ENCODE data around the gene ABCC9.
"Not testable (repeated sequence)": the region's sequence is repeated elsewhere in the genome, so short reads cannot be mapped to it uniquely, and the experiment has no call there.

ABCC9 gene

GRCh38 chr12:21815306-21816062 lies 125.7 kb downstream of the ABCC9 start:
- no peak for DNase-seq (ENCODE audit: low spot score)

GRCh38 chr12:21814814-21815213 lies 126.4 kb downstream of the ABCC9 start:
- DNase-seq (ENCODE audit: low spot score), result no peak

DNA sequence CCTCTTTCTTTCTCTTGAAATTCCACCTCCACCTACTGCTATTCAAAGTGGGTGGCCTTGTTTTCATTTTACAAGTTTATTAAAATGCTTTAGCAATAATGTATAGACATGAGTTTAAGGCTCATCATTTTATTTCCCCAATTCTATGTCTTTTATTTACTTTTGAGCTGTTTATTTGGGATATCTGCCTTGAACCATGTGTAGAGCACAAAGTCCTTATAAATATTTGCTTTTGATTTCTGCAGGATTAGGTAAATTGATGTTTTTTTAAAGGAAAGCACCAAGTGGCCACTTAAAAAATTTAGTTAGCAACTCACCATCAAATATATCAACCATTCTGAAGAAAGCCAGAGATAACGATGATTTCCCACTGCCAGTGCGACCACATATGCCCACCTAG lies 126.9 kb downstream of the ABCC9 start:
- no peak for DNase-seq (ENCODE audit: low spot score)

- DNase-seq (ENCODE audit: low spot score), result no peak
These were observed 127.5 kb downstream of the ABCC9 start for GRCh38 chr12:21813751-21814150.

DNA sequence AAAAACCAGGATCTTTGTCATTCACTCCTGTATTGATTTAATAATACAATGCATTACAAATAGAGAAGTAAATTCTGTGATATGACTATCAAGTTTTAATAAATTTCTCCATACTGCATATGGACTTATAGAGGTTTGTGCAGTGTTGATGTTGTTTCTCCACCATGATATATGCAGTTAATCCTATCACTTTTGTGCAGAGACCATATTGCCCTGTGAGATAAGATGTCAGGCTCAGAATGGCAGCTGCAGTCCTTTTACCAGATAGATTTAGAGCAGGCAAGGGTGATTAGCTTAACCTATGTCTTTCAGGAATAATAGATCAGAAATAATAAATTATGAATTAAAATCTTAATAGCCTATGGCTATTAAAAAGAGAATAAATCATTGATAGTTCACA lies 128.1 kb downstream of the ABCC9 start:
- no peak for DNase-seq (ENCODE audit: low spot score)

DNA sequence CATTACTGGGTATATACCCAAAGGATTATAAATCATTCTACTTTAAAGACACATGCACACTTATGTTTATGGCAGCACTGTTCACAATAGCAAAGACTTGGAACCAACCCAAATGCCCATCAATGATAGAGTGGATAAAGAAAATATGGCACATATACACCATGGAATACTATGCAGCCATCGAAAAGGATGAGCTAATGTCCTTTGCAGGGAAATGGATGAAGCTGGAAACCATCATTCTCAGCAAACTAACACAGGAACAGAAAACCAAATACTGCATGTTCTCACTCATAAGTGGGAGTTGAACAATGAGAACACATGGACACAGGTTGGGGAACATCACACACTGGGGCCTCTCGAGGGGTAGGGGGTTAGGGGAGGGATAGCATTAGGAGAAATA lies 128.9 kb downstream of the ABCC9 start:
- not testable (repeated sequence) for DNase-seq (ENCODE audit: low spot score)

GRCh38 chr12:21809100-21809499 lies 132.1 kb downstream of the ABCC9 start:
- DNase-seq (ENCODE audit: low spot score), result no peak

- no peak for DNase-seq (ENCODE audit: low spot score)
These were observed 135.0 kb downstream of the ABCC9 start for GRCh38 chr12:21806255-21806654.

GRCh38 chr12:21801522-21802288 lies 139.5 kb downstream of the ABCC9 start:
- no peak for DNase-seq (ENCODE audit: low spot score)

DNA sequence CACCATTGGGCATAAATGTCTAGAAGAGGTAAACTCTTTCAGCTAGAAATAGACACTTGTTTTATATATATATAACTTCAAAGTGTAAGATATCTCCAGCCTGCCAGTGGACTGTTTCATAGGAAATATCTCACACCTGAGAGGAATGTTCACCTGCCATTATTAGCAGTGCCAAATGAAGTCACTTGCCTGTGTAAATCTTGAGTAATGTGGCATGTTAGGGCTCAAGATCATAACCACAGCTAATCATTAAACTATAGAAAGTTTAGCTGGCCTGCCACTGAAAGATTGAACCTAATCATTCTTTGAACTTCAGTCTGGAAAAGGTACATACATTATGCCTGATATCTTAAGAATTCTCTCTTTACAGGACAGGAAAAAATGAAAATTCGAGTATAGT lies 141.2 kb downstream of the ABCC9 start:
- no peak for DNase-seq (ENCODE audit: low spot score)

DNA sequence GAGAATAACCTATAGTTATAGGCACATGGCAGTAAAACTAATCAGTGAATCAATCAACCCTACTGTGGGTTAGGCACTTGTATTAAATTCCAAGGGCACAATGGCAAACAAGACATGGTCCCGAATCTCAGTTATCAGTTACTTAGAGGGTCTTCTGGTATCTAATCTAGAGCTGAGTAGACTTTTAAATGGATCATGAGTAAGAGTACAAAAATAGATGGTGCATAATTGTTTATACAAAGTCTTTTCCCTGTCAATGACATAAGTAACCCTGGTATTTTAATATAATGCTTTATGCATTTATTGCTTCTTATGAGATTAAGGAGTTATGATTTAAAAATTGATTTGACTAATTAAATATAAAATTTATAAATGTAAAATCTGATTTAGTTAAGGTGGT lies 143.7 kb downstream of the ABCC9 start:
- DNase-seq (ENCODE audit: low spot score), result no peak

DNA sequence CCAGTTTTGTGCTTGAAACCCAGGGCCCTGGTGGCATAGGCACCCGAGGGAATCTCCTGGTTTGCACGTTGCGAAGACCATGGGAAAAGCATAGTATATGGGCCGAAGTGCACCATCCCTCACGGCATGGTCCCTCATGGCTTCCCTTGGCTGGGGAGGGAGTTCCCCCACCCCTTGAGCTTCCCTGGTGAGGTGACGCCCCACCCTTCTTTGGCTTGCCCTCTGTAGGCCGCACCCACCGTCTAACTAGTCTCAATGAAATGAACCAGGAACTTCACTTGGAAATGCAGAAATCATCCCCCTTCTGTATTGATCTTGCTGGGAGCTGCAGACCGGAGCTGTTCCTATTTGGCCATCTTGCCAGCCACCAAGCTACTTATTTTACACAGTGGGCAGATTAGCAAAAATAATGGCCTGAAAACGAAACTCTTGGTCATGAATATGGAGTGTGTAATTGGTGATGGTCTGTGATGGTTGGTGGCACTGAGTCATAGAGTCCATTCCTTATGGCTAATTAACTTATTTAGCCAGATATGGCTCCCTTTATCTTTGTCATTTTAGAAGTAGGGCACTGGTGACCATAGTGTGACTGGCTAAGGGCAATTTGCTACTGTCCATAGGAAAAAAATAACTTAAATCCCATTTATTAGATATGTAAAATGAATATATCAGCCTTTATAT lies 145.4 kb downstream of the ABCC9 start:
- DNase-seq (ENCODE audit: low spot score), result no peak

GRCh38 chr12:21794807-21795595 lies 146.2 kb downstream of the ABCC9 start:
- DNase-seq (ENCODE audit: low spot score), result not testable (repeated sequence)

DNA sequence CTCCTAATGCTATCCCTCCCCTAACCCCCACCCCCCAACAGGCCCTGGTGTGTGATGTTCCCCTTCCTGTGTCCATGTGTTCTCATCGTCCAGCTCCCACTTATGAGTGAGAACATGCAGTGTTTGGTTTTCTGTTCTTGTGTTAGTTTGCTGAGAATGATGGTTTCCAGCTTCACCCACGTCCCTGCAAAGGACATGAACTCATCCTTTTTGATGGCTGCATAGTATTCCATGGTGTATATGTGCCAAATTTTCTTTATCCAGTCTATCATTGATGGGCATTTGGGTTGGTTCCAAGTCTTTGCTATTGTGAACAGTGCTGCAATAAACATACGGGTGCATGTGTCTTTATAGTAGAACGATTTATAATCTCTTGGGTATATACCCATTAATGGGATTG lies 151.5 kb downstream of the ABCC9 start:
- DNase-seq (ENCODE audit: low spot score), result not testable (repeated sequence)

GRCh38 chr12:21788089-21788983 lies 152.9 kb downstream of the ABCC9 start:
- DNase-seq (ENCODE audit: low spot score), result no peak

GRCh38 chr12:21786041-21786531 lies 155.1 kb downstream of the ABCC9 start:
- no peak for DNase-seq (ENCODE audit: low spot score)

GRCh38 chr12:21782723-21783122 lies 158.5 kb downstream of the ABCC9 start:
- not testable (repeated sequence) for DNase-seq (ENCODE audit: low spot score)

DNA sequence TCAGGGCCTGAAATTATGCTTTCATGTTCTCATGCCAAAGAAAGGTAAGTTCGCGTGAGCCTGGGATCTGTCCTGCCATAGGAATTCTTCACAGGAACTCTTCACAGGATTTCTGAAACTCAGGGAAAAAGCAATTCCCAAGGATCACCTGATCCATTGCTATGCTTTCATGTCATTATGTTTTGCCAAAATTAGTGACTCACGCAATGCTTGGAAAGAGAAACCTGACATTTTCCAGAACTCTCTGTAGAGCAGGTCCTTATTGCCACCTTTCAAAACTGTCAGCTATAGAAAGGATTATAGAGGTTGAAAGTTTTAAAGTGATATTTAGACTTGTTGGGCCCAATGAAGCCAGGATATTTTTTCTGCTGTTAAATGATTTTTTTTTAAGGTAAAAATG lies 160.4 kb downstream of the ABCC9 start:
- no peak for DNase-seq (ENCODE audit: low spot score)

DNA sequence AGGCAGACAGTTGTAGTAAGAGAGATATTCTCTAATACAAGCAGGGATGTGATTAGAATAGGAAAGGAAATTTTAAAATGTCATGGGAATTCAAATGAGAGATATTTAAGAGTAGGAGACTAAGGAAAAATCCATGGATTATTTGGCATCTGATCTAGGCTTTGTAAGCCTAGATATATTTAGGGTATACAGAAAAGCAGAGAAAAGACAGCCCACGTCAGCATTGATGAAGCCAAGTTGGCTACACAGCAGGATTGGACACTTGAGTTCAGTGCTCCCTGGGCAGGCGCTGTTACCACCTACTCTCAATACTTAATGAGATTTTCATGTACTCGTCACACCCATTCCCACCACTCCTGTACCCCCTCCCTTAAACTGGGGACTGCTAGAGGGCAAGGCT lies 165.1 kb downstream of the ABCC9 start:
- DNase-seq (ENCODE audit: low spot score), result no peak

DNA sequence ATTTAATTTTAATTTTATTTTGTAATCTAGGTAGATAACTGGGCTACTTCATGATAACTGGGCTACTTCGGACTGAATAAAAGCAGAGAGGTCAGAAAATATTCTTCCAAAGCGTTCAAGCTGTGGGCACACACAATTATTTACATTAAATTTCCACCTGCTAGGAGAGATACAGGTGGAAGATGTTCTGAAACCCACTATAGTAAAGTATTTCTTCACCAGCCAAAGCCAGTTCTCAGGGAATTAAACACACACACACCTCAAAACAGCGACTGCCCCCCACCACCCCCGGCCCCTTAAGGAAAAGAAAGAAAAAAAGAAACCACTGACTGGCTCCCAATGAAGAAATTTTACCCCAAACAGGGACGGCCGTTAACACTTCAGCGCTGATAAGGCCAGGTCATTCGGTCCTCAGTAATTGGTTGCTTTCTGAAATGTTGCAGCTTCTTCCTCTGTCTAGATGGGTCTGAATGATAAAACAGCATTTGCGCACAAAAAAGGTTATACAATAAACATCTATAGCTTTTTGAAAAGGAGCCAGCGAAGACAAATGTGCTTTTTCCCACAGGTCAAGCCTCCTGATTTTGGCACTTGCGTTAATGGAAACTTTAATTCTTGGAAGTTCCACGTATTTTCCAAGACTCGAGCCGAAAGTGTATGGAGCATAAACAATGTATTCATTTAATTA lies 165.9 kb downstream of the ABCC9 start:
- DNase-seq (ENCODE audit: low spot score), result no peak
